ENCODE results near the gene SDF2. TPM values are rescaled to one million over a fixed set of nuclear protein-coding genes. Genes with fewer than 3 reads are reported as not detected.
A peak's percentile ranks its signal among the peaks of the same experiment; 100 is the strongest.

The SDF2 gene
- total RNA-seq, 2 experiments from 2014 or later, result 30.3 to 32.0 TPM

- no peak for TF ChIP-seq CTCF (IDR thresholded peaks at IDR 0.05)
- Histone ChIP-seq H3K36me3 (ENCODE audit: insufficient read depth, low read length) (peaks cover 31% of the 10 kb centered on the region), H3K9me3 (ENCODE audit: control insufficient read depth in 1 of 2, insufficient read depth in 1 of 2, low read length in 2 of 2) (no peaks in the 10 kb centered on the region), H3K27me3 (ENCODE audit: control insufficient read depth in 1 of 2, insufficient read depth in 2 of 2, low read length in 2 of 2) (no peaks in the 10 kb centered on the region), H3K4me1 (ENCODE audit: insufficient read depth, low read length) (peaks cover 17% of the 10 kb centered on the region), H3K4me3 (ENCODE audit: low read length) (no peak overlapping the region), H3K27ac (ENCODE audit: low read depth in 1 of 2, low read length in 2 of 2) (no peak overlapping the region)
- H3K4me1 Mint-ChIP-seq (ENCODE audit: low read depth), result peaks cover 46% of the 10 kb centered on the region
- H3K27me3 Mint-ChIP-seq, result no peaks in the 10 kb centered on the region
- H3K4me3 Mint-ChIP-seq, result peak overlapping the region; percentile 27
- peaks cover 66% of the 10 kb centered on the region for H3K36me3 Mint-ChIP-seq (ENCODE audit: low read depth)
- ChIA-PET CTCF (interaction anchor here (4.0 kb wide), 1 partner anchor 11 kb away, joined by 13 read pairs; no protein-coding TSS in a partner anchor), POLR2A (no interaction called here)
- DNase-seq (no peak), ATAC-seq (ENCODE audit: poor library complexity) (no peak)
- intact Hi-C loops (cut with DNase I, micrococcal nuclease), result no loop called here
- H3K27ac Mint-ChIP-seq, result no peak overlapping the region
- no peaks in the 10 kb centered on the region for H3K9me3 Mint-ChIP-seq
Observed at GRCh38 chr17:28657756-28658155, 4.0 kb downstream of the SDF2 start.

GRCh38 chr17:28655160-28655559, 6.5 kb downstream of the SDF2 start:
- CTCF ChIA-PET, result interaction anchor here (4.0 kb wide), 1 partner anchor 8 kb away, joined by 13 read pairs; no protein-coding TSS in a partner anchor

GRCh38 chr17:28648698-28649097, 13.0 kb downstream of the SDF2 start:
- Mint-ChIP-seq H3K36me3 (ENCODE audit: low read depth) (peaks cover 76% of the 10 kb centered on the region), H3K4me3 (no peak overlapping the region)
- POLR2A ChIA-PET, result interaction anchor here (0.8 to 8.1 kb wide), 3 partner anchors 13 to 303 kb away, joined by 3 to 115 read pairs (median 3); partner anchors contain the start of genes PHF12, SDF2 and SUPT6H

More at GRCh38 chr17:28655160-28655559, 6.5 kb downstream of the SDF2 start:
- Histone ChIP-seq H3K4me3 (ENCODE audit: low read length) (no peak overlapping the region), H3K9me3 (ENCODE audit: control insufficient read depth in 1 of 2, insufficient read depth in 1 of 2, low read length in 2 of 2) (no peaks in the 10 kb centered on the region), H3K27ac (ENCODE audit: low read depth in 1 of 2, low read length in 2 of 2) (no peak overlapping the region), H3K4me1 (ENCODE audit: insufficient read depth, low read length) (peaks cover 3% of the 10 kb centered on the region), H3K27me3 (ENCODE audit: control insufficient read depth in 1 of 2, insufficient read depth in 2 of 2, low read length in 2 of 2) (no peaks in the 10 kb centered on the region), H3K36me3 (ENCODE audit: insufficient read depth, low read length) (peaks cover 47% of the 10 kb centered on the region)
- Mint-ChIP-seq H3K27me3 (no peaks in the 10 kb centered on the region), H3K27ac (no peak overlapping the region), H3K36me3 (ENCODE audit: low read depth) (peaks cover 58% of the 10 kb centered on the region), H3K4me3 (no peak overlapping the region), H3K9me3 (no peaks in the 10 kb centered on the region), H3K4me1 (ENCODE audit: low read depth) (peaks cover 20% of the 10 kb centered on the region)
- DNase-seq (no peak), ATAC-seq (ENCODE audit: poor library complexity) (no peak)
- TF ChIP-seq CTCF (IDR thresholded peaks at IDR 0.05), result no peak
- POLR2A ChIA-PET, result interaction anchor here (0.8 kb wide), 1 partner anchor 8 kb away, joined by 4 read pairs; no protein-coding TSS in a partner anchor
- intact Hi-C loops (cut with DNase I, micrococcal nuclease), result no loop called here

More at GRCh38 chr17:28648698-28649097, 13.0 kb downstream of the SDF2 start:
- TF ChIP-seq CTCF (IDR thresholded peaks at IDR 0.05), result no peak
- intact Hi-C loops (cut with DNase I, micrococcal nuclease), result loop anchor here (5.0 to 10.0 kb wide), 6 partner anchors 64 to 469 kb away; partner anchors contain the start of genes PROCA1 (in 2 of the 2), IFT20 (in 1 of the 2), NEK8 (in 1 of the 2) and PHF12 (in 1 of the 2)
- no peaks in the 10 kb centered on the region for H3K9me3 ChIP-seq (ENCODE audit: control insufficient read depth in 1 of 2, insufficient read depth in 1 of 2, low read length in 2 of 2)
- ATAC-seq (ENCODE audit: poor library complexity) (no peak), DNase-seq (no peak)
- CTCF ChIA-PET, result interaction anchor here (0.8 to 1.0 kb wide), 2 partner anchors 12 to 13 kb away, joined by 3 to 4 read pairs; partner anchors contain the start of genes SDF2 and SUPT6H
- H3K27ac ChIP-seq (ENCODE audit: low read depth in 1 of 2, low read length in 2 of 2), result no peak overlapping the region
- Mint-ChIP-seq H3K27me3 (no peaks in the 10 kb centered on the region), H3K9me3 (no peaks in the 10 kb centered on the region), H3K4me1 (ENCODE audit: low read depth) (peaks cover 32% of the 10 kb centered on the region), H3K27ac (peak overlapping the region; percentile 49)
- H3K4me3 ChIP-seq (ENCODE audit: low read length), result no peak overlapping the region
- peaks cover 39% of the 10 kb centered on the region for H3K36me3 ChIP-seq (ENCODE audit: insufficient read depth, low read length)
- peaks cover 32% of the 10 kb centered on the region for H3K4me1 ChIP-seq (ENCODE audit: insufficient read depth, low read length)
- no peaks in the 10 kb centered on the region for H3K27me3 ChIP-seq (ENCODE audit: control insufficient read depth in 1 of 2, insufficient read depth in 2 of 2, low read length in 2 of 2)
